Colonic mucosa (tissue), 4 donors: ENCODE measurements around the gene STXBP6. TPM values are rescaled to one million over a fixed set of nuclear protein-coding genes. Genes with fewer than 3 reads are reported as not detected.

Source experiments
- DNase-seq: peaks from one replicate; pipeline ENCODE4 v3.0.0-alpha.2; 2020
- H3K27ac ChIP-seq: fragments of 200-600 bp; one replicate; pipeline ENCODE4 v1.8.0; 2021
- H3K27me3 ChIP-seq: fragments of 200-600 bp; one replicate; pipeline ENCODE4 v1.8.0; 2021
- H3K36me3 ChIP-seq: fragments of 200-600 bp; one replicate; pipeline ENCODE4 v1.8.0; 2021
- H3K4me1 ChIP-seq: fragments of 200-600 bp; one replicate; pipeline ENCODE4 v1.8.0; 2021; ENCODE audit warnings: mild to moderate bottlenecking
- H3K4me3 ChIP-seq: fragments of 200-600 bp; one replicate; pipeline ENCODE4 v1.8.0; 2021
- H3K9ac ChIP-seq, 2 donors: one replicate each; pipeline ENCODE4 v1.7.0; 2013; ENCODE audit warnings: control low read depth in 2 of 2, low read depth in 2 of 2, low read length in 2 of 2
- H3K9me3 ChIP-seq: fragments of 200-600 bp; one replicate; pipeline ENCODE4 v1.8.0; 2021
- CTCF ChIP-seq: fragments of 200-600 bp; IDR thresholded peaks from one replicate; pipeline ENCODE4 v1.8.0; 2022; ENCODE audit warnings: antibody characterized with exemption, mild to moderate bottlenecking
- intact Hi-C: fragments of 100-400 bp; cut with DNase I; formaldehyde crosslinking; loops from one replicate; pipeline ENCODE4 v1.14.1; 2022
- total RNA-seq, 2 donors: library from RNA; stranded (reverse); fragmentation: NEBNext Ultra II Directional in 1 of 2; extraction: Animal tissue kit (Norgen Biotek cat#: 25700) in 1 of 2; gene quantifications; one replicate each; pipeline ENCODE4 v1.2.1, GENCODE V29; 2021
- donor health status: healthy.
- donor health status: DM: no; HTN: no; CAD: no.
- donor health status: DM: no; HTN: no; CAD: no.

Gene STXBP6
- total RNA-seq, 2 donors from 2014 or later: 23.7 to 26.1 TPM

- H3K27me3 ChIP-seq: no peaks in the 10 kb centered on the region
- no peak overlapping the region for H3K27ac ChIP-seq
- no peaks in the 10 kb centered on the region for H3K9me3 ChIP-seq
- no peak for TF ChIP-seq CTCF
- DNase-seq: no peak
- intact Hi-C loops: no loop called here
- no peaks in the 10 kb centered on the region for H3K36me3 ChIP-seq
- no peak overlapping the region for H3K9ac ChIP-seq
- peaks cover 17% of the 10 kb centered on the region for H3K4me1 ChIP-seq
- H3K4me3 ChIP-seq: no peak overlapping the region
Observed at GRCh38 chr14:24820616-24821015, 229.3 kb downstream of the STXBP6 start.

GRCh38 chr14:24818823-24819341, 231.1 kb downstream of the STXBP6 start:
- TF ChIP-seq CTCF: no peak
- no peaks in the 10 kb centered on the region for H3K9me3 ChIP-seq
- no peaks in the 10 kb centered on the region for H3K36me3 ChIP-seq
- peak overlapping the region in 1 of 2 donors; percentile 70 for H3K9ac ChIP-seq
- intact Hi-C loops: no loop called here
- DNase-seq: no peak
- no peaks in the 10 kb centered on the region for H3K27me3 ChIP-seq
- peak overlapping the region; percentile 92 for H3K27ac ChIP-seq
- H3K4me3 ChIP-seq: no peak overlapping the region
- peaks cover 17% of the 10 kb centered on the region for H3K4me1 ChIP-seq

DNA sequence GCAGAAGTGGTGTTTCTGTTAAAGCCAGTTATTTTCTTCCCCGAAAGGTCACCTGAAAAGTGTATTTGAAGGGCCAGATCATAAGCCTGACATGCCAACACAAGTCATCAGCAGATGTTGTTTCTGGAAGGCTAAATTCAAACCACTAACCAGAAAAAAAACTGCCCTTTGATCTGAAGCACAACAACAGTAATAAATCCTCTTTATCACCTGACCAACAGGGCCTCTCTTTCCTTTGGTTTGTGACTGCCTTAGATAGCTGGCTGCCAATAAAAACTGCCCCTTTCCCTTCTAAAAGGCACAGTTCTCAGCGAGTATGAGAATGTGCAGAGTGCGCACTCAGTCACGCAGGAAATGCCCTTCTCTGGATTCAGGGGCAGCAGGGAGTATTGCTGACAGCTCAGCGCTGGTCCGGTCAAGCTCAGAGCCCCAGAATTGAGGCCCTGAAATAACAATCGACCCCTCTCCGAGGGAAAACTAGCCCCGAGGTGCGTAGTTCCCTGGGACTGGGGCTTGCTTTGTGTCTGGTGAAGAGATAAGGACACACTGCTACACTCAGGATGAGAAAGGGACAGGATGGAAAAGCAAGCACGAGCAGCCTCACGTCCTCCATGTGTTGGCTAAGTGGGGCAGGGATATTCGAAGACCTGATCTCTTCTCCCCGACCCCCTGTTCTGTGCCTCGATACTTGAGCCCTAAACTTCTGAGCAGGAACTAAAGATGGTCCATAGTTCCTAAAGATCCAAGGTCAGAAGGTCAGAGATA, 231.7 kb downstream of the STXBP6 start:
- intact Hi-C loops: no loop called here
- H3K27me3 ChIP-seq: no peaks in the 10 kb centered on the region
- no peaks in the 10 kb centered on the region for H3K9me3 ChIP-seq
- peak overlapping the region; percentile 92 for H3K27ac ChIP-seq
- H3K4me1 ChIP-seq: peaks cover 17% of the 10 kb centered on the region
- no peak overlapping the region for H3K4me3 ChIP-seq
- peak; percentile 68 for DNase-seq
- H3K36me3 ChIP-seq: no peaks in the 10 kb centered on the region
- no peak for TF ChIP-seq CTCF
- H3K9ac ChIP-seq: peak overlapping the region; percentile 32 to 70

GRCh38 chr14:24817212-24818057, 232.5 kb downstream of the STXBP6 start:
- no peaks in the 10 kb centered on the region for H3K36me3 ChIP-seq
- peak overlapping the region in 1 of 2 donors; percentile 70 for H3K9ac ChIP-seq
- peak; percentile 89 for DNase-seq
- intact Hi-C loops: no loop called here
- no peak for TF ChIP-seq CTCF
- H3K27ac ChIP-seq: peak overlapping the region; percentile 92
- H3K9me3 ChIP-seq: no peaks in the 10 kb centered on the region
- no peaks in the 10 kb centered on the region for H3K27me3 ChIP-seq
- peaks cover 17% of the 10 kb centered on the region for H3K4me1 ChIP-seq
- no peak overlapping the region for H3K4me3 ChIP-seq

- peaks cover 17% of the 10 kb centered on the region for H3K4me1 ChIP-seq
- peak overlapping the region; percentile 92 for H3K27ac ChIP-seq
- no peaks in the 10 kb centered on the region for H3K9me3 ChIP-seq
- H3K4me3 ChIP-seq: no peak overlapping the region
- no peaks in the 10 kb centered on the region for H3K27me3 ChIP-seq
- intact Hi-C loops: no loop called here
- no peak for DNase-seq
- peak overlapping the region in 1 of 2 donors; percentile 70 for H3K9ac ChIP-seq
- no peaks in the 10 kb centered on the region for H3K36me3 ChIP-seq
- no peak for TF ChIP-seq CTCF
Observed at GRCh38 chr14:24816929-24817211, 233.1 kb downstream of the STXBP6 start.
